NB4 (cell line): ENCODE data around the gene MT1G.
"Not testable (repeated sequence)": the region's sequence is repeated elsewhere in the genome, so short reads cannot be mapped to it uniquely, and the experiment has no call there.

Experiments used
- DNase-seq: peaks from one replicate; pipeline ENCODE4 v3.0.0; 2010; ENCODE audit warnings: low read depth
- H3K4me3 ChIP-seq: one replicate; pipeline ENCODE4 v1.5.1; 2011; ENCODE audit warnings: mild to moderate bottlenecking, low read depth, low read length, moderate library complexity
- MYC ChIP-seq: IDR thresholded peaks from 2 replicates; pipeline ENCODE4 v1.6.1; 2011; ENCODE audit warnings: low read depth, low read length
- POLR2A ChIP-seq: IDR thresholded peaks from 2 replicates; pipeline ENCODE4 v1.6.1; 2011; ENCODE audit warnings: mild to moderate bottlenecking; ENCODE audit not compliant: insufficient read length; ENCODE audit errors: extremely low read depth
- TF ChIP-seq, protein P1 (sequence below): IDR thresholded peaks from one replicate; pipeline ENCODE4 v1.5.1; 2012; ENCODE audit warnings: low read depth, low read length
- TF ChIP-seq, protein P2 (sequence below): IDR thresholded peaks from 2 replicates; pipeline ENCODE4 v1.6.1; 2011; ENCODE audit warnings: low read depth, low read length

Gene MT1G

DNA sequence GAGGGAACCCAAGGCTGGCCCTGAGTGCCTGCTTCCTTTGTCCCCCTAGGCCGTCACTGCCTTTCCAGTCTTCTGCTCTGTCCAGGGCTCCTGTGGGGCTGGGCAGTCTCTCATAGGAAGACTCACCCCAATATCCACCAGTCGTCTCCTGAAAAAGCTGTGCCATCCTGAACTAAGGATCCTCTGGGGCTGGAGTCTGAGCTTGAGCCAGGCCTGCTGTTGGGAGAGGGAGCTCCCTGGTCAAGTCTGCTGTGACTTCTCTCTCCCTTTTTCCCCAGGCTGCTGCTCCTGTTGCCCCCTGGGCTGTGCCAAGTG, 2.7 kb upstream of the MT1G start:
- no peak overlapping the region for H3K4me3 ChIP-seq
- DNase-seq: no peak
- TF ChIP-seq MYC (no peak), POLR2A (no peak)
- TF ChIP-seq, protein P1, sequence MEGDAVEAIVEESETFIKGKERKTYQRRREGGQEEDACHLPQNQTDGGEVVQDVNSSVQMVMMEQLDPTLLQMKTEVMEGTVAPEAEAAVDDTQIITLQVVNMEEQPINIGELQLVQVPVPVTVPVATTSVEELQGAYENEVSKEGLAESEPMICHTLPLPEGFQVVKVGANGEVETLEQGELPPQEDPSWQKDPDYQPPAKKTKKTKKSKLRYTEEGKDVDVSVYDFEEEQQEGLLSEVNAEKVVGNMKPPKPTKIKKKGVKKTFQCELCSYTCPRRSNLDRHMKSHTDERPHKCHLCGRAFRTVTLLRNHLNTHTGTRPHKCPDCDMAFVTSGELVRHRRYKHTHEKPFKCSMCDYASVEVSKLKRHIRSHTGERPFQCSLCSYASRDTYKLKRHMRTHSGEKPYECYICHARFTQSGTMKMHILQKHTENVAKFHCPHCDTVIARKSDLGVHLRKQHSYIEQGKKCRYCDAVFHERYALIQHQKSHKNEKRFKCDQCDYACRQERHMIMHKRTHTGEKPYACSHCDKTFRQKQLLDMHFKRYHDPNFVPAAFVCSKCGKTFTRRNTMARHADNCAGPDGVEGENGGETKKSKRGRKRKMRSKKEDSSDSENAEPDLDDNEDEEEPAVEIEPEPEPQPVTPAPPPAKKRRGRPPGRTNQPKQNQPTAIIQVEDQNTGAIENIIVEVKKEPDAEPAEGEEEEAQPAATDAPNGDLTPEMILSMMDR: no peak
- TF ChIP-seq, protein P2, sequence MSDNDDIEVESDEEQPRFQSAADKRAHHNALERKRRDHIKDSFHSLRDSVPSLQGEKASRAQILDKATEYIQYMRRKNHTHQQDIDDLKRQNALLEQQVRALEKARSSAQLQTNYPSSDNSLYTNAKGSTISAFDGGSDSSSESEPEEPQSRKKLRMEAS: no peak

DNA sequence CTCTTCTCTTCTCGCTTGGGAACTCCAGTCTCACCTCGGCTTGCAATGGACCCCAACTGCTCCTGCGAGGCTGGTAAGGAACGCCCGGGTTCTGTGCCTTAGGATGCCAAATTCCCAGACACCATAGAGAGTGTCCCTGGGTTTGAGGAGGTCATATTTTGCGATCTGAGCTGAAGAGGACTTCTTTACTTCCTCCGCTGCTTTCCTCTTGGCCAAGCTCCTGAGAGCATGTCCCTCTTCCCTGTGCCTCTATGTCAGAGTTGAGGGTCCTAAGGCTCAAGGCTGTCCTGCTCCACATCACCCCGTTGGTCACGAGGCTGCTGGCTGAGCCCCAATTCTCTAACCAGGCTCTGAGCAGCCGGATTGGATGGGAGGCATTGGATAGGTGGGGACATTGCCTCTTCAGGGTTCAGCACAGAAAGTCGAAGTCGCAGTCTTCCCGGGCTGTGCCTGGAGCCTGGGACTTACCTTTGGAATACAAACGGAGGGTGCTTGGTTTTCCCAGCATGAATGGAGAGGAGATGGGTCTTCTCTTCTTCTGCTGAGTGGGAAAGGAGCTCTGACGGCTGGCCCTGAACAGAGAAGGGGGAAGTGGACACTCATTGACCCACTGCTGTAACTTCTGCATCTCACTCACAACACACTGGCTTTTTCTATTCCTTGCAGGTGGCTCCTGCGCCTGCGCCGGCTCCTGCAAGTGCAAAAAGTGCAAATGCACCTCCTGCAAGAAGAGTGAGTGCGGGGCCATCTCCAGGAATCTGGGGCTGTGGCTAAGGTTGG, 2.2 kb upstream of the MT1G start:
- TF ChIP-seq, protein P2: no peak
- TF ChIP-seq, protein P1: no peak
- TF ChIP-seq POLR2A (no peak), MYC (no peak)
- H3K4me3 ChIP-seq: no peak overlapping the region
- no peak for DNase-seq

- TF ChIP-seq, protein P1: no peak
- TF ChIP-seq, protein P2: no peak
- TF ChIP-seq MYC (no peak), POLR2A (no peak)
- H3K4me3 ChIP-seq: no peak within 1 kb of the TSS
- DNase-seq: no peak
Observed at GRCh38 chr16:56669005-56669839, 1.4 kb upstream of the MT1G start, which contains the start of gene MT1H. MT1H (plus strand) TSS chr16:56669814; CDS start chr16:56669885, 71 bp downstream.

DNA sequence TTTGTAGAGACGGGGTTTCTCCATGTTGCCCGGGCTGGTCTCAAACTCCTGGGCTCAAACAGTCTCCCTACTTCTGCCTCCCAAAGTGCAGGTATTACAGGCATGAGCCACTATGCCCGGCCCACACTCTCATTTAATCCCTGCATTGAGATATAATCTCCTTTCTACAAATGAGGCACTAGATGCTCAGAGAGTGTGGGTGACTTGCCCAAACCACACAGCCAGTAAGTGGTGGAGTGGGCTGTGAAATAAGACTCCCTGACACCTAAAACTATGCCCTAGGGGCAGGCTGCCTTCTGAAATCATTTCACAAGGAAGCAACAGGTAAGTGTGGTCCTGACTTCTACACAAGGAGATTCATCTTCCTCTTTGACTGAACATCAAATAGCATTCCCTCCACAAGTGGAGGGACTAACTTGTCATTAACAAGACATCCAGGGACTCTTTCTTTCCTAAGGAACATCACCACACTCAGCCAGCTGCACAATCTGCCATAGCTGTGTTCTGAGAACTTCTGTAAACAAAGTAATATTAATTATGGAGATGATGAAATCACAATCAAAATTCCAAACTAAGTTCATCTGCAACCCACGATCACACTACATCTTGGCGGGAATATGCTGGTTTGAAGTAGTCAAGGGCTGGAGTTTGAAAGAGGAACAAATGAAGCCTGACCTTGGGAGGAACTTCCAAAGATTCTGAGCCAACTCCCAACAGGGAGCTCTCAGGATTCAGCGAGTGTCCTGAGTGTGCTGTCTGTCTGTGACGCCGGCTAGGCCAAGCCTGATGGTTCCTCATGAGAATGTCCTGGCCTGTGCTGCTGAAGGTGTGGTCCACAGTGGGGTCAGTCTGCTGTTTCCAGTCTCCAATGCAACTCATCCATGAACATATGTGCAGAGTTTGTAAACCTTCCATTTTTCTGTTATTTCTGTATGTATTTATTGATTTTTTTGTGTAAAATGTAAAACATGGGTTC, 2.3 kb downstream of the MT1G start:
- H3K4me3 ChIP-seq: not testable (repeated sequence)

DNA sequence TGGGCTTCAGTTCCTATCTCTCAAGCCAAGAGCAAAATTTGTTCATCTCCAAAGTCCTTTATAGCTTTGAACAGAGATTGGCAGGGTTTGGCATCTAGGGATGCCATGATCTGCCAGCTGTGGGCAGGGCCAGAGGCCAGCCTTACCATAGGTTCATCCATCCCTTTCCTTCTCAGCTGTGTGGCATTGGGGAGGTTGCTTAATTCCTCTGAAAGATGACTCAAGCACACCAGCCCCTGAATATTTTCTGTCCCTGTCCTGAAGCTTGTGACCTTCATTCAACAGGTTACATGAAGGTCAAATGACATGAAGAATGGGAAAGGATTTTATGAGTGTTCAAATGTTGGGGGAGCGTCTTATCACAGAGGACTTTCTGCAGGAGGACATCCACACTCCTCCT, 3.4 kb downstream of the MT1G start:
- TF ChIP-seq, protein P1: no peak
- no peak for TF ChIP-seq MYC
- TF ChIP-seq, protein P2: no peak
- TF ChIP-seq POLR2A: no peak
- no peak for DNase-seq
- no peak overlapping the region for H3K4me3 ChIP-seq

More for the DNA sequence above, 2.3 kb downstream of the MT1G start:
- not testable (repeated sequence) for DNase-seq
